Esophagus (tissue), 2 donors: ENCODE results near the gene CCDC90B. TPM values are rescaled to one million over a fixed set of nuclear protein-coding genes. Genes with fewer than 3 reads are reported as not detected.
"Not testable (repeated sequence)": the region's sequence is repeated elsewhere in the genome, so short reads cannot be mapped to it uniquely, and the experiment has no call there.

Experiments used
- H3K27ac ChIP-seq, 2 donors: one replicate each; pipeline ENCODE4 v1.5.1; 2013; ENCODE audit warnings: low read depth in 2 of 2, mild to moderate bottlenecking in 2 of 2, inconsistent platforms in 1 of 2, low read length in 1 of 2, moderate library complexity in 1 of 2
- H3K27me3 ChIP-seq, 2 donors: one replicate each; pipeline ENCODE4 v1.6.1; 2013; ENCODE audit warnings: low read length in 2 of 2, control low read depth in 1 of 2, mild to moderate bottlenecking in 1 of 2; ENCODE audit not compliant: insufficient read depth in 2 of 2, control insufficient read depth in 1 of 2
- H3K36me3 ChIP-seq, 2 donors: one replicate each; pipeline ENCODE4 v1.6.1; 2013; ENCODE audit warnings: low read length in 1 of 2; ENCODE audit not compliant: control insufficient read depth in 2 of 2, insufficient read depth in 2 of 2
- H3K4me1 ChIP-seq, 2 donors: one replicate each; pipeline ENCODE4 v1.6.1; 2013; ENCODE audit warnings: low read length in 1 of 2; ENCODE audit not compliant: control insufficient read depth in 2 of 2, insufficient read depth in 2 of 2
- H3K4me3 ChIP-seq, 2 donors: one replicate each; pipeline ENCODE4 v1.5.1; 2013; ENCODE audit warnings: low read length in 2 of 2, mild to moderate bottlenecking in 2 of 2, low read depth in 1 of 2, moderate library complexity in 1 of 2
- H3K9me3 ChIP-seq, 2 donors: one replicate each; pipeline ENCODE4 v1.6.1; 2013; ENCODE audit warnings: mild to moderate bottlenecking in 2 of 2, low read depth in 1 of 2, low read length in 1 of 2, moderate library complexity in 1 of 2; ENCODE audit not compliant: control insufficient read depth in 2 of 2, insufficient read depth in 1 of 2
- WGBS, 2 donors: extraction: QIAGEN DNeasy Blood & Tissue Kit; methylation state at CpG; one replicate each; pipeline ENCODE4 v1.1.7; 2013; 5-methylcytosine and 5-hydroxymethylcytosine counted together
- polyA plus RNA-seq, 2 donors: library from polyadenylated mRNA; stranded (reverse); fragments of 200-250 nt; gene quantifications; one replicate each; pipeline ENCODE4 v1.2.3, GENCODE V29; 2013
- donor health status: healthy with polysubstance abuse.
- donor health status: Bipolar disorder and iron deficiency.

The CCDC90B gene
- polyA plus RNA-seq, 2 donors: 27.3 to 38.4 TPM

DNA sequence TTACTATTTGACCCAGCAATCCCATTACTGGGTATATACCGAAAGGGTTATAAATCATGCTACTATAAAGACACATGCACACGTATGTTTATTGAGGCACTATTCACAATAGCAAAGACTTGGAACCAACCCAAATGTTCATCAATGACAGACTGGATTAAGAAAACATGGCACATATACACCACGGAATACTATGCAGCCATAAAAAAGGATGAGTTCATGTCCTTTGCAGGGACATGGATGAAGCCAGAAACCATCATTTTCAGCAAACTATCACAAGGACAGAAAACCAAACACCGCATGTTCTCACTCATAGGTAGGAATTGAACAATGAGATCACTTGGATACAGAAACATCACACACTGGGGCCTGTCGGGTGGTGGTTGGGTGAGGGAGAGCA, 14.4 kb downstream of the CCDC90B start:
- not testable (repeated sequence) for H3K27me3 ChIP-seq, H3K4me3 ChIP-seq, H3K36me3 ChIP-seq, H3K4me1 ChIP-seq, H3K27ac ChIP-seq, H3K9me3 ChIP-seq
- 97 to 98% methylated on average over 5 of the region's 5 CpGs for WGBS, 2 donors

DNA sequence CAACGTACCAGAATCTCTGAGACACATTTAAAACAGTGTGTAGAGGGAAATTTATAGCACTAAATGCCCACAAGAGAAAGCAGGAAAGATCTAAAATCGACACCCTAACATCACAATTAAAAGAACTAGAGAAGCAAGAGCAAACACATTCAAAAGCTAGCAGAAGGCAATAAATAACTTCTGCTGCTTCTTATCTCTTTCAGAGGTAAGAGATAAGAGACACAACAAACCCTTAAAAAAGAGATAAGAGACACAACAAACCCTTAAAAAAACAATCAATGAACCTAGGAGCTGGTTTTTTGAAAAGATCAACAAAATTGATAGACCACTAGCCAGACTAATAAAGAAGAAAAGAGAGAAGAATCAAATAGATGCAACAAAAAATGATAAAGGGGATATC, 17.1 kb downstream of the CCDC90B start:
- H3K27me3 ChIP-seq, H3K27ac ChIP-seq, H3K4me3 ChIP-seq, H3K4me1 ChIP-seq, H3K36me3 ChIP-seq, H3K9me3 ChIP-seq: not testable (repeated sequence)
- WGBS, 2 donors: 57 to 74% methylated on average over 2 of the region's 2 CpGs

DNA sequence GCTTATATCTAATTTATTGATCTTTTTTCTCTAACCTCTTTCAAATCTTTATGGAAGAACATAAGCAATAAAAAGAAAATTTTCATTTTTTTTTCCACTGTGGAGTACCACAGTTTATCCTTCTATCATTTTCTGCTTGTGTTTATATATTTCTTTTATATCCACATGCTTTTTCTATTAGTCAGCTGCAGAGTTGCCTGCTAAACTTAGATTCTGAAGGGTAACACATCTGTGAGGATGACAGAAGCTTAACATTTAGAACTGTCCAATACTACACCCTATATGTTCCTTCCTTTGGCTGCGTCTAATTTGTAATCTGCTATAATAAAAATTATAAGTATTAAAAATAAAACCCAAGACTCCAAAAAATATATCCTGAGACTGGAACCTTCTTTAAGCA, 20.8 kb downstream of the CCDC90B start:
- Histone ChIP-seq H3K27me3 (no peaks in the 10 kb centered on the region), H3K36me3 (peaks cover 0 to 5% of the 10 kb centered on the region in 2 donors), H3K4me3 (no peak overlapping the region), H3K27ac (no peak overlapping the region), H3K4me1 (no peaks in the 10 kb centered on the region), H3K9me3 (no peaks in the 10 kb centered on the region)
- WGBS, 2 donors: 88 to 98% methylated on average over 1 of the region's 1 CpG

DNA sequence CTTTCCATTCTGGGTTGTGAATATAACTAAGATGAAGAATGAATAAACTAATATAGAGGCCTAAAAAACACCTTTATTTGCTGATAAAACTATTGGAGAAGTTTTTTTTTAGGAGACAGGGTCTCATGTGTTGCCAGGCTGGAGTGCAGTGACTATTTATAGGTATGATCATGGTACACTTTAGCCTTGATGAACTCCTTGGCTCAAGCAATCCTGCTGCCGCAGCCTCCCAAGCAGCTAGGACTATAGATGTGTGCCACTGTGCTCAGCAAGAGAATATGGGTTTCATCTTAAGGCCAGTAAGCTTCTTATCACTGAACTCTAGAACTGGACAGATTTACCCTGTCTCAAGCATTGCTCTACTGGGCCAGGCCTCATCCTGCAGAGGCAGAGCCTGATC, 26.6 kb downstream of the CCDC90B start:
- Histone ChIP-seq H3K4me1 (no peaks in the 10 kb centered on the region), H3K27me3 (no peaks in the 10 kb centered on the region), H3K27ac (no peak overlapping the region), H3K4me3 (no peak overlapping the region), H3K36me3 (peaks cover 0 to 4% of the 10 kb centered on the region in 2 donors), H3K9me3 (no peaks in the 10 kb centered on the region)
- 90 to 94% methylated on average over 1 of the region's 1 CpG for WGBS, 2 donors

DNA sequence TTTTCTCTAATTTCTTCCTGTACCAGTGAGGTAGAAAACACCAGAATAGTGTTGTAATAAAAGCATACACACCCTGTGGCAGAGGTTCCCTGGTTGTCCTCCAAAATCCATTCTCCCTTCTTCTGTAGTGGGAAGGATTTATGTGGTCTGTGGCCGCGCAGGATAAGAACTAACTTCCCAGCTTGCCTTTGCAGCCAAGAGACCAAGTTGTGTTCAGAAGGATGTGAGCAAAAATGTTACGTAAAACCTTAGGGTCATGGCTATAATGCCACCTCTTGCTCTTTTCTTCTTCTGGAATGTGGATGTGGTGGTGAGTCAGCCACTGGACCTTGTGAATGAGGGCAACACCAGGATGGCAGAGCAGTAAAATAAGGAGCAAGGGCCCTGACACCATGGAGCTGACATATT, 28.4 kb downstream of the CCDC90B start:
- H3K27me3 ChIP-seq: no peaks in the 10 kb centered on the region
- 88 to 94% methylated on average over 3 of the region's 3 CpGs for WGBS, 2 donors
- H3K36me3 ChIP-seq: peaks cover 0 to 4% of the 10 kb centered on the region in 2 donors
- peak overlapping the region in 1 of 2 donors; percentile 2 for H3K27ac ChIP-seq
- H3K9me3 ChIP-seq: no peaks in the 10 kb centered on the region
- no peak overlapping the region for H3K4me3 ChIP-seq
- no peaks in the 10 kb centered on the region for H3K4me1 ChIP-seq

DNA sequence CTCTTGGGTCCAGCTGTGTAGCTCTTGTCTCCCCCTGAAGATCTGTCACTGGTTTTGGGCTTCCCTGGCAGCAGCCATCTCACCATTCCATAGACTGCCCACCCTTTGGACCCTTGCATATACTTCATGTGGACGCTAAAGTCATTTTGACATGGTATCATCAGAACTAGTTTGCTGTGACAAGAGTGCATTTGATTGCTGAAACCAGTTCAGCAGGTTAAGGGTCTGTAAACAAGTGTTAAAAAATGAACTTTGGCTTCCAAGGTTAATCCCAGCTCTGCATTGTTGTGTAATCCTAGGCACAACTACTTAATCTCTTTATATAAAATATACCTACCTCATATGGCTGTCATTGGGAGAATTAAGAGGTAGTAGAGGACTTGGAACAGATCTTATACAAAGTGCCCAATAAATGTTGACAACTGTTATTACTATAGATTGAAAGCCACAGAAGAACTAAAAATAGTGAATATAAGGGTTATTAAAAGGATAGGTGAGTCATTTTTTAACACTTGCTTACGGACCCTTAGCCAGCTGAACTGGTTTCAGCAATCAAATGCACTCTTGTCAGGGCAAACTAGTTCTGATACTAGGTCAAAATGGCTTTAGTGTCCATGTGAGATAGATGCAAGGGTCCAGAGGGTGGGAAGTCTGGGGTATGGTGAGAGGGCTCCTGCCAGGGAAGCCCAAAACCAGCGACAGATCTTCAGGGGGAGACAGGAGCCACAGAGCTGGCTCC, 29.4 kb downstream of the CCDC90B start:
- no peak overlapping the region for H3K4me3 ChIP-seq
- peaks cover 0 to 4% of the 10 kb centered on the region in 2 donors for H3K36me3 ChIP-seq
- no peaks in the 10 kb centered on the region for H3K27me3 ChIP-seq
- H3K9me3 ChIP-seq: no peaks in the 10 kb centered on the region
- no peaks in the 10 kb centered on the region for H3K4me1 ChIP-seq
- peak overlapping the region; percentile 30 to 49 for H3K27ac ChIP-seq
- WGBS, 2 donors: 55 to 58% methylated on average over 3 of the region's 3 CpGs

DNA sequence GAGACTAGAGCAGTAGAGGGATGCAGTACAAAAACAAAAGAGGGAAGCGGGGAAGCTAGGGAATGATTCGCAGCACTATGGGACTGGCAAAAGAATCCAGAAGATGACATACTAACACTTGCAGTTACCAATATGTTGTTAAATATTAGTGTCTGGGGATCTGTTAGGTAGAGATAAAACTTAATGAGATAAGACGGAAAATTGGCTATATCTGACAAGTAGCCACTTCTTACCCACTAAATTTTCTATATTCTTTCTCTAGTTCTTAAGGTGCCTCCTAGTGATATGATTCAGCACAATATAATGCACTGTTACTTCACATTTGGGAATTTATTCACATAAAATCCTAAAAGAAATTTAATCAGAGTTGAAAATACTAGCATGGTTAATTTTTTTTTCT, 30.8 kb downstream of the CCDC90B start:
- Histone ChIP-seq H3K27ac (no peak overlapping the region), H3K9me3 (no peaks in the 10 kb centered on the region), H3K4me3 (no peak overlapping the region), H3K4me1 (no peaks in the 10 kb centered on the region), H3K27me3 (no peaks in the 10 kb centered on the region), H3K36me3 (peaks cover 0 to 4% of the 10 kb centered on the region in 2 donors)
- WGBS, 2 donors: 94 to 95% methylated on average over 3 of the region's 3 CpGs

DNA sequence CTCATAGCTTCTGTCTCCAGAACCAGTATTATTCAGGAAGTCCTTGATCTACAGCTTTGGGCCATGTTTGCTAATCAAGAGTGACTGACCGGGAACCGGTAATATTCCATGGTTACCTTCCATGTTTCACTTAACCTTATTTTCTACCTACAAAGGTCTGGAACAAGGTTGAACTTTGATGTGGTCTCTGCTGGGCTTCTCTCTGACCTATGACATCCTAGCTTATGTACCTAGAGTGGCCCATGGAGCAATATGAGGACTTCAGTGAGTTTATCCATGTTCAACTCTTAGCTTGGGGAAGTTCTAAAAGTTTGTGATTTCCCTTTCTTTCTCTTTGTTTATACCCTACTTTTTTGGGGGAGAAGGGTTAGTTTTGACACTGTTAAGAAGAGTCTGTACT, 33.2 kb downstream of the CCDC90B start:
- Histone ChIP-seq H3K27me3 (no peaks in the 10 kb centered on the region), H3K4me1 (no peaks in the 10 kb centered on the region), H3K36me3 (no peaks in the 10 kb centered on the region), H3K9me3 (no peaks in the 10 kb centered on the region), H3K27ac (no peak overlapping the region), H3K4me3 (no peak overlapping the region)
- 86 to 88% methylated on average over 2 of the region's 2 CpGs for WGBS, 2 donors

DNA sequence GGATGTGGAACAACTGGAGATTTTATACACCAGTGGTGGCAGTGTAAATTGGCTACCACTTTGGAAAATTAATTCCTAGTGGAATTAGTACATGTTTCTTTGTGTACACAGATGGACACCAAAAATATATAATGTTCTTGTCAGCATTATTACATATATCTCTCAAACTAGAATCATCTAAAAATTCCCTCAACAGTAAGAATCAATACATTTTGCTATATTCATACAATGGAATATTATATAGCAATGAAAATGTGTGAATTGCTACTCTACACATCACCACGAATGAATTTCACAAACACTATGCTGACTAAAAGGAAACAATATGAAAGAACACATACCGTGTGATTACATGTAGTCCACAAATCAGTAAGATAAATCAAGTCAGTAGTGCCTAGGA, 33.9 kb downstream of the CCDC90B start:
- WGBS, 2 donors: 91 to 96% methylated on average over 2 of the region's 2 CpGs
- no peaks in the 10 kb centered on the region for H3K36me3 ChIP-seq
- H3K4me3 ChIP-seq: no peak overlapping the region
- no peaks in the 10 kb centered on the region for H3K4me1 ChIP-seq
- H3K27me3 ChIP-seq: no peaks in the 10 kb centered on the region
- H3K27ac ChIP-seq: no peak overlapping the region
- H3K9me3 ChIP-seq: no peaks in the 10 kb centered on the region

DNA sequence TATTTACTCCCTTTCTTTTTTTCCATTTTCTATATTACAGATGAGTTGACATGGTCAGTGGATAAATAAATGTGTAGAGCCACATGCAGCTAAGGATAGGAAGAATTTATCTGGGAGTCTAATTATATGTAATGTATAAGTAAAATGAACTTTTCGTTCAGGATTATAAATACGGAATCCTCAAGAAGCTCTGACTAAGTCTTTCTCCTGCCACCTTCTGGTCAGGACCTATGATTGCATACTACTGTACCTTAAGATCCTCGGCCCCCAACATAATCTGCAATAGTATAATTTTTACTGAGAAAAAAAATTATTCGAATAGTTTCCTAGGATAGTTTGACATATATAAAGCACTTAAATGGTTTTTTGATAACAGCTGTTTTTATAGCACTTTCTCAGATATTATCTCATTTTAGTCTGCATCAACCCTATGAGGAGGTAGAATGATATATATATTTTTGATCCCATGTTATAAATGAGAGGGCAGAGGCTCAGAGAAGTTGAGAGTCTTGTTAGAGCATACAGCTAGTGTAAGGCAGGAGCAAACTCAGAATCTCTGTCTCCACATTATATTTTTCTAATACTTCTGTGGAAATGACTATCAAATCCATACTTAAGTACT, 36.1 kb downstream of the CCDC90B start:
- H3K4me3 ChIP-seq: no peak overlapping the region
- 5 to 9% methylated on average over 4 of the region's 4 CpGs for WGBS, 2 donors
- H3K27me3 ChIP-seq: no peaks in the 10 kb centered on the region
- H3K36me3 ChIP-seq: no peaks in the 10 kb centered on the region
- H3K9me3 ChIP-seq: no peaks in the 10 kb centered on the region
- no peaks in the 10 kb centered on the region for H3K4me1 ChIP-seq
- no peak overlapping the region for H3K27ac ChIP-seq
